HL-60 (cell line): ENCODE results near the gene FOSB.

Experiments used
- CTCF ChIP-seq: IDR thresholded peaks from one replicate; pipeline ENCODE4 v1.5.1; 2011; ENCODE audit warnings: low read length, control low read depth, inconsistent platforms; ENCODE audit not compliant: insufficient read depth
- GABPA ChIP-seq: IDR thresholded peaks from 2 replicates; pipeline ENCODE4 v1.6.1; 2012; ENCODE audit warnings: low read depth
- POLR2AphosphoS5 ChIP-seq: IDR thresholded peaks from 2 replicates; pipeline ENCODE4 v1.6.1; 2012; ENCODE audit warnings: low read depth
- TF ChIP-seq, protein P1 (sequence below): IDR thresholded peaks from 2 replicates; pipeline ENCODE4 v1.6.1; 2012; ENCODE audit warnings: low read depth; ENCODE audit not compliant: insufficient replicate concordance

GRCh38 chr19:45467456-45468158 lies at the start of gene FOSB:
- TF ChIP-seq CTCF (no peak), POLR2AphosphoS5 (peak; percentile 86; the same call in 1 of the 2 replicates), GABPA (no peak)
- TF ChIP-seq, protein P1, sequence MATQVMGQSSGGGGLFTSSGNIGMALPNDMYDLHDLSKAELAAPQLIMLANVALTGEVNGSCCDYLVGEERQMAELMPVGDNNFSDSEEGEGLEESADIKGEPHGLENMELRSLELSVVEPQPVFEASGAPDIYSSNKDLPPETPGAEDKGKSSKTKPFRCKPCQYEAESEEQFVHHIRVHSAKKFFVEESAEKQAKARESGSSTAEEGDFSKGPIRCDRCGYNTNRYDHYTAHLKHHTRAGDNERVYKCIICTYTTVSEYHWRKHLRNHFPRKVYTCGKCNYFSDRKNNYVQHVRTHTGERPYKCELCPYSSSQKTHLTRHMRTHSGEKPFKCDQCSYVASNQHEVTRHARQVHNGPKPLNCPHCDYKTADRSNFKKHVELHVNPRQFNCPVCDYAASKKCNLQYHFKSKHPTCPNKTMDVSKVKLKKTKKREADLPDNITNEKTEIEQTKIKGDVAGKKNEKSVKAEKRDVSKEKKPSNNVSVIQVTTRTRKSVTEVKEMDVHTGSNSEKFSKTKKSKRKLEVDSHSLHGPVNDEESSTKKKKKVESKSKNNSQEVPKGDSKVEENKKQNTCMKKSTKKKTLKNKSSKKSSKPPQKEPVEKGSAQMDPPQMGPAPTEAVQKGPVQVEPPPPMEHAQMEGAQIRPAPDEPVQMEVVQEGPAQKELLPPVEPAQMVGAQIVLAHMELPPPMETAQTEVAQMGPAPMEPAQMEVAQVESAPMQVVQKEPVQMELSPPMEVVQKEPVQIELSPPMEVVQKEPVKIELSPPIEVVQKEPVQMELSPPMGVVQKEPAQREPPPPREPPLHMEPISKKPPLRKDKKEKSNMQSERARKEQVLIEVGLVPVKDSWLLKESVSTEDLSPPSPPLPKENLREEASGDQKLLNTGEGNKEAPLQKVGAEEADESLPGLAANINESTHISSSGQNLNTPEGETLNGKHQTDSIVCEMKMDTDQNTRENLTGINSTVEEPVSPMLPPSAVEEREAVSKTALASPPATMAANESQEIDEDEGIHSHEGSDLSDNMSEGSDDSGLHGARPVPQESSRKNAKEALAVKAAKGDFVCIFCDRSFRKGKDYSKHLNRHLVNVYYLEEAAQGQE: peak; percentile 61
